ENCODE measurements around the gene KIF23.

KIF23 gene

GRCh38 chr15:69476704-69477473 lies 62.7 kb downstream of the KIF23 start:
- no peak for TF ChIP-seq GATA2 (IDR thresholded peaks at IDR 0.05; ENCODE audit: low read depth, low read length)
- no peak for TF ChIP-seq GATA3 (IDR thresholded peaks at IDR 0.05; ENCODE audit: low read depth, low read length)

- TF ChIP-seq GATA2 (IDR thresholded peaks at IDR 0.05; ENCODE audit: low read depth, low read length) (no peak), GATA3 (IDR thresholded peaks at IDR 0.05; ENCODE audit: low read depth, low read length) (no peak)
These were observed 64.2 kb downstream of the KIF23 start for GRCh38 chr15:69478259-69478781.

GRCh38 chr15:69479081-69479480 lies 64.9 kb downstream of the KIF23 start:
- TF ChIP-seq GATA3 (IDR thresholded peaks at IDR 0.05; ENCODE audit: low read depth, low read length) (no peak), GATA2 (IDR thresholded peaks at IDR 0.05; ENCODE audit: low read depth, low read length) (no peak)

GRCh38 chr15:69479971-69480370 lies 65.8 kb downstream of the KIF23 start:
- no peak for TF ChIP-seq GATA2 (IDR thresholded peaks at IDR 0.05; ENCODE audit: low read depth, low read length)
- no peak for TF ChIP-seq GATA3 (IDR thresholded peaks at IDR 0.05; ENCODE audit: low read depth, low read length)

- TF ChIP-seq GATA3 (IDR thresholded peaks at IDR 0.05; ENCODE audit: low read depth, low read length) (no peak), GATA2 (IDR thresholded peaks at IDR 0.05; ENCODE audit: low read depth, low read length) (no peak)
These were observed 66.8 kb downstream of the KIF23 start for GRCh38 chr15:69480932-69481331.

GRCh38 chr15:69482686-69483256 lies 68.6 kb downstream of the KIF23 start:
- TF ChIP-seq GATA2 (IDR thresholded peaks at IDR 0.05; ENCODE audit: low read depth, low read length) (no peak), GATA3 (IDR thresholded peaks at IDR 0.05; ENCODE audit: low read depth, low read length) (no peak)

GRCh38 chr15:69484837-69485236 lies 70.7 kb downstream of the KIF23 start:
- TF ChIP-seq GATA3 (IDR thresholded peaks at IDR 0.05; ENCODE audit: low read depth, low read length) (no peak), GATA2 (IDR thresholded peaks at IDR 0.05; ENCODE audit: low read depth, low read length) (no peak)

GRCh38 chr15:69486481-69487110 lies 72.4 kb downstream of the KIF23 start:
- TF ChIP-seq GATA2 (IDR thresholded peaks at IDR 0.05; ENCODE audit: low read depth, low read length): no peak
- no peak for TF ChIP-seq GATA3 (IDR thresholded peaks at IDR 0.05; ENCODE audit: low read depth, low read length)

GRCh38 chr15:69489073-69489571 lies 75.0 kb downstream of the KIF23 start:
- no peak for TF ChIP-seq GATA3 (IDR thresholded peaks at IDR 0.05; ENCODE audit: low read depth, low read length)
- TF ChIP-seq GATA2 (IDR thresholded peaks at IDR 0.05; ENCODE audit: low read depth, low read length): no peak

GRCh38 chr15:69490356-69491037 lies 76.3 kb downstream of the KIF23 start:
- TF ChIP-seq GATA2 (IDR thresholded peaks at IDR 0.05; ENCODE audit: low read depth, low read length) (no peak), GATA3 (IDR thresholded peaks at IDR 0.05; ENCODE audit: low read depth, low read length) (no peak)

GRCh38 chr15:69491038-69491505 lies 76.9 kb downstream of the KIF23 start:
- TF ChIP-seq GATA2 (IDR thresholded peaks at IDR 0.05; ENCODE audit: low read depth, low read length): no peak
- no peak for TF ChIP-seq GATA3 (IDR thresholded peaks at IDR 0.05; ENCODE audit: low read depth, low read length)

GRCh38 chr15:69493406-69493805 lies 79.3 kb downstream of the KIF23 start:
- TF ChIP-seq GATA2 (IDR thresholded peaks at IDR 0.05; ENCODE audit: low read depth, low read length): no peak
- no peak for TF ChIP-seq GATA3 (IDR thresholded peaks at IDR 0.05; ENCODE audit: low read depth, low read length)

- TF ChIP-seq GATA3 (IDR thresholded peaks at IDR 0.05; ENCODE audit: low read depth, low read length) (no peak), GATA2 (IDR thresholded peaks at IDR 0.05; ENCODE audit: low read depth, low read length) (no peak)
These were observed 81.9 kb downstream of the KIF23 start for GRCh38 chr15:69496001-69496400.

GRCh38 chr15:69497076-69497475 lies 82.9 kb downstream of the KIF23 start:
- no peak for TF ChIP-seq GATA3 (IDR thresholded peaks at IDR 0.05; ENCODE audit: low read depth, low read length)
- TF ChIP-seq GATA2 (IDR thresholded peaks at IDR 0.05; ENCODE audit: low read depth, low read length): no peak

Measured in SH-SY5Y (cell line).